ENCODE measurements around the gene MTMR2.

DNA sequence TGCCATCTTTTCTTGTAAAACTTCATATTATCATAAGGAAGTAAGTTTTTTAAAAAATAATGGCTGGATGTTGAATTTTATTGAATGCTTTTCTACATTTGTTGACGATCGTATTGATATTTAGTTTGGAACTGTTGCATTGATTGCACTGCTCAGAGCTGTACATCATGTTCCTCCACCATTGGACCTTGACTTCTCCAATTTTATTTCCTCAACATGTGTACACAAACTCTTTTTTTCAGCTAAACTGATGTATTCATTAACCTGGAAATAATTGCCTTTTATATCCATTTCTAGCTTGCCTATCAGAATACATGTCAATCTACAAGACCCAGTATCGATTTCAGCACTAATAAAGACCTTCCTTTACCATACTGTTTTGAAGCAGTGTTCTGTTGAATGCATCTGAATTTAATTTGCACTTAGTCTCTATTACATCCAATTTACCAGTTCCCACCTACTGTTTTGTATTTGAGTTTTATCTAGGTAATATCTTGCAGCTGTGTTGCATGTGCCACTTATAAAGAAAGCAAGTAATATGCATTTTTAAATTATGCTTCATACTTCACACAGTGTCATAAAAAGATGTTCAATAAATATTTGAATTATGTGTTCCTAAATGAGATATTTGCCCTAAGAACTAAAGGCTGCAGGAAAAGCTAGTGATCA, 128.1 kb downstream of the MTMR2 start:
- no peak for TF ChIP-seq POLR2A (IDR thresholded peaks at IDR 0.05; ENCODE audit: low read depth, low read length)
- no peak for TF ChIP-seq POLR2AphosphoS5 (IDR thresholded peaks at IDR 0.05; ENCODE audit: low read depth, low read length)
